H9 (cell line): ENCODE measurements around the gene CBX8. TPM values are rescaled to one million over a fixed set of nuclear protein-coding genes. Genes with fewer than 3 reads are reported as not detected.
A peak's percentile ranks its signal among the peaks of the same experiment; 100 is the strongest.

Experiments used
- DNase-seq: peaks from one replicate; pipeline ENCODE4 v3.0.0-alpha.2; 2017
- H2AFZ ChIP-seq: one replicate; pipeline ENCODE4 v1.6.1; 2013; ENCODE audit warnings: mild to moderate bottlenecking, low read length, control low read depth, moderate library complexity
- H2AK5ac ChIP-seq: 2 replicates; pipeline ENCODE4 v1.6.1; 2013; ENCODE audit warnings: low read length, control low read depth, mixed read lengths; ENCODE audit not compliant: insufficient read length
- H2BK120ac ChIP-seq: one replicate; pipeline ENCODE4 v1.6.1; 2013; ENCODE audit warnings: low read depth, mild to moderate bottlenecking, low read length, control low read depth, inconsistent platforms; ENCODE audit not compliant: poor library complexity, severe bottlenecking
- H2BK12ac ChIP-seq: 2 replicates; pipeline ENCODE4 v1.6.1; 2013; ENCODE audit warnings: low read length, control low read depth, mixed read lengths, low read depth; ENCODE audit not compliant: insufficient read length
- H2BK15ac ChIP-seq: 2 replicates; pipeline ENCODE4 v1.6.1; 2013; ENCODE audit warnings: low read depth, low read length, control low read depth
- H2BK20ac ChIP-seq: one replicate; pipeline ENCODE4 v1.6.1; 2013; ENCODE audit warnings: low read depth, mild to moderate bottlenecking, low read length, control low read depth, inconsistent platforms; ENCODE audit not compliant: poor library complexity, severe bottlenecking
- H2BK5ac ChIP-seq: 2 replicates; pipeline ENCODE4 v1.6.1; 2013; ENCODE audit warnings: low read length, control low read depth, mixed read lengths; ENCODE audit not compliant: insufficient read length
- H3K14ac ChIP-seq: 2 replicates; pipeline ENCODE4 v1.6.1; 2013; ENCODE audit warnings: low read length, control low read depth; ENCODE audit not compliant: insufficient read depth
- H3K18ac ChIP-seq: 2 replicates; pipeline ENCODE4 v1.6.1; 2013; ENCODE audit warnings: low read depth, mild to moderate bottlenecking, mixed read lengths, low read length, control low read depth; ENCODE audit not compliant: insufficient read length
- H3K23ac ChIP-seq: 2 replicates; pipeline ENCODE4 v1.6.1; 2013; ENCODE audit warnings: low read length, control low read depth, mixed read lengths, low read depth; ENCODE audit not compliant: insufficient read length
- H3K23me2 ChIP-seq: 2 replicates; pipeline ENCODE4 v1.6.1; 2013; ENCODE audit warnings: low read depth, mild to moderate bottlenecking, mixed read lengths, low read length, control low read depth; ENCODE audit not compliant: insufficient read length, poor library complexity, severe bottlenecking
- H3K27ac ChIP-seq: 2 replicates; pipeline ENCODE4 v1.5.1; 2013; ENCODE audit warnings: low read length, control low read depth, mixed read lengths, low read depth; ENCODE audit not compliant: insufficient read length
- H3K27me3 ChIP-seq: 2 replicates; pipeline ENCODE4 v1.6.1; 2013; ENCODE audit warnings: low read length, control low read depth, inconsistent platforms; ENCODE audit not compliant: insufficient read depth
- H3K4ac ChIP-seq: 2 replicates; pipeline ENCODE4 v1.6.1; 2013; ENCODE audit warnings: low read depth, mild to moderate bottlenecking, control low read depth, inconsistent platforms, low read length, moderate library complexity
- H3K4me1 ChIP-seq: 2 replicates; pipeline ENCODE4 v1.6.1; 2013; ENCODE audit warnings: low read length, control low read depth, inconsistent platforms; ENCODE audit not compliant: insufficient read depth
- H3K4me2 ChIP-seq: 2 replicates; pipeline ENCODE4 v1.6.1; 2013; ENCODE audit warnings: low read length, control low read depth, mixed read lengths; ENCODE audit not compliant: insufficient read length, insufficient read depth
- H3K56ac ChIP-seq: 2 replicates; pipeline ENCODE4 v1.6.1; 2013; ENCODE audit warnings: low read depth, mild to moderate bottlenecking, mixed read lengths, low read length, control low read depth; ENCODE audit not compliant: insufficient read length
- H3K79me1 ChIP-seq: 2 replicates; pipeline ENCODE4 v1.6.1; 2013; ENCODE audit warnings: low read depth, mild to moderate bottlenecking, moderate library complexity, low read length, control low read depth, inconsistent platforms; ENCODE audit not compliant: insufficient read depth, poor library complexity, severe bottlenecking
- H3K79me2 ChIP-seq: 2 replicates; pipeline ENCODE4 v1.6.1; 2013; ENCODE audit warnings: low read length, control low read depth, inconsistent platforms; ENCODE audit not compliant: insufficient read depth
- H3K9ac ChIP-seq: 2 replicates; pipeline ENCODE4 v1.6.1; 2013; ENCODE audit warnings: low read length, control low read depth, mixed read lengths; ENCODE audit not compliant: insufficient read length; ENCODE audit errors: extremely low read depth
- H3K9me3 ChIP-seq: one replicate; pipeline ENCODE4 v1.6.1; 2013; ENCODE audit warnings: low read depth, low read length, inconsistent platforms; ENCODE audit not compliant: control insufficient read depth
- H3T11ph ChIP-seq: one replicate; pipeline ENCODE4 v1.6.1; 2013; ENCODE audit warnings: mild to moderate bottlenecking, low read length, control low read depth, inconsistent platforms
- H4K20me1 ChIP-seq: one replicate; pipeline ENCODE4 v1.6.1; 2013; ENCODE audit not compliant: control insufficient read depth, insufficient read length, insufficient read depth
- H4K5ac ChIP-seq: 2 replicates; pipeline ENCODE4 v1.6.1; 2013; ENCODE audit warnings: low read depth, mild to moderate bottlenecking, mixed read lengths, low read length, control low read depth; ENCODE audit not compliant: insufficient read length
- H4K8ac ChIP-seq: replicated peaks from 2 replicates; pipeline ENCODE4 v1.6.1; 2013; ENCODE audit warnings: low read length, control low read depth, mixed read lengths, low read depth; ENCODE audit not compliant: insufficient read length
- H4K91ac ChIP-seq: 2 replicates; pipeline ENCODE4 v1.6.1; 2013; ENCODE audit warnings: low read depth, mild to moderate bottlenecking, moderate library complexity, mixed read lengths, low read length, control low read depth; ENCODE audit not compliant: insufficient read length
- H3K27ac Mint-ChIP-seq, 3 experiments: 2 replicates in 2 of 3; 3 replicates in 1 of 3; pipeline ENCODE4 v1.8.0; 2020 to 2021; ENCODE audit warnings: mixed read lengths in 3 of 3, mild to moderate bottlenecking in 1 of 3, moderate library complexity in 1 of 3
- H3K27me3 Mint-ChIP-seq: 2 replicates; pipeline ENCODE4 v1.8.0; 2021; ENCODE audit warnings: low read depth, mild to moderate bottlenecking, moderate library complexity, mixed read lengths
- H3K36me3 Mint-ChIP-seq, 3 experiments: 2 replicates in 2 of 3; 3 replicates in 1 of 3; pipeline ENCODE4 v1.8.0; 2020 to 2021; ENCODE audit warnings: low read depth in 3 of 3, mixed read lengths in 3 of 3; ENCODE audit not compliant: insufficient read depth in 1 of 3
- H3K4me1 Mint-ChIP-seq, 2 experiments: 2 replicates each; pipeline ENCODE4 v1.8.0; 2020; ENCODE audit warnings: mixed read lengths in 2 of 2
- H3K4me3 Mint-ChIP-seq, 2 experiments: 2 replicates in 1 of 2; 3 replicates in 1 of 2; pipeline ENCODE4 v1.8.0; 2020 to 2021; ENCODE audit warnings: mild to moderate bottlenecking in 2 of 2, mixed read lengths in 2 of 2, moderate library complexity in 1 of 2
- H3K9me3 Mint-ChIP-seq, 2 experiments: 2 replicates in 1 of 2; 3 replicates in 1 of 2; pipeline ENCODE4 v1.8.0; 2020; ENCODE audit warnings: mild to moderate bottlenecking in 2 of 2, mixed read lengths in 2 of 2, moderate library complexity in 1 of 2
- WGBS: extraction: QIAGEN DNeasy Blood & Tissue Kit; methylation state at CpG from one replicate; pipeline ENCODE4 v1.1.7; 2013; ENCODE audit warnings: missing lambda C conversion rate, low lambda C conversion rate, mixed read lengths; ENCODE audit not compliant: insufficient read length; ENCODE audit errors: extremely low coverage; 5-methylcytosine and 5-hydroxymethylcytosine counted together
- total RNA-seq: library from RNA; stranded (reverse); gene quantifications from 2 replicates; pipeline ENCODE4 v1.2.1, GENCODE V29; 2021
- TF ChIP-seq, protein P1 (sequence below): fragments of 200-600 bp; sonication (generic); conservative IDR thresholded peaks from 3 replicates; pipeline ENCODE4 v1.8.0; 2021; ENCODE audit warnings: antibody characterized with exemption, mild to moderate bottlenecking

The CBX8 gene
- total RNA-seq, 1 experiment from 2014 or later: 1.2 TPM

DNA sequence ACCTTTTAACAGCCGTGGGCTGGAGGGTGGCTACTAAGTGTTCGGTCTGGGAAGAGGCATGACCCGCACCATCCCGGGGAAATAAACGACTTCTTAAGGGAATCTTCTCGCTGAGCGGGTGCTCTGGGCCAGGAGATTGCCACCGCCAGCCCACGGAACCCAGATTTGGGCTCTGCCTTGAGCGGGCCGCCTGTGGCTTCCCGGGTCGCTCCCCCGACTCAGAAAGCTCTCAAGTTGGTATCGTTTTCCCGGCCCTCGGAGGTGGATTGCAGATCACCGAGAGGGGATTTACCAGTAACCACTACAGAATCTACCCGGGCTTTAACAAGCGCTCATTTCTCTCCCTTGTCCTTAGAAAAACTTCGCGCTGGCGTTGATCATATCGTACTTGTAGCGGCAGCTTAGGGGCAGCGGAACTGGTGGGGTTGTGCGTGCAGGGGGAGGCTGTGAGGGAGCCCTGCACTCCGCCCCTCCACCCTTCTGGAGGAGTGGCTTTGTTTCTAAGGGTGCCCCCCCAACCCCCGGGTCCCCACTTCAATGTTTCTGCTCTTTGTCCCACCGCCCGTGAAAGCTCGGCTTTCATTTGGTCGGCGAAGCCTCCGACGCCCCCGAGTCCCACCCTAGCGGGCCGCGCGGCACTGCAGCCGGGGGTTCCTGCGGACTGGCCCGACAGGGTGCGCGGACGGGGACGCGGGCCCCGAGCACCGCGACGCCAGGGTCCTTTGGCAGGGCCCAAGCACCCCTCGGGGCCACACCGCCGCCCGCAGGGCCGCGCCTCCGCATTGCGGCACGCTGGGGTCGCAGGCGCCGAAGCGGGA is 46.0 kb upstream of the CBX8 start:
- Histone ChIP-seq H3K18ac (no peak overlapping the region), H3K23me2 (peaks cover 25% of the 10 kb centered on the region), H2BK120ac (no peak overlapping the region), H2AFZ (no peak overlapping the region), H3K9me3 (no peaks in the 10 kb centered on the region), H2BK12ac (no peak overlapping the region), H4K20me1 (no peaks in the 10 kb centered on the region), H3K79me2 (no peaks in the 10 kb centered on the region), H3K56ac (no peak overlapping the region), H2BK5ac (no peak overlapping the region), H3K4me2 (peak overlapping the region; percentile 68), H2BK20ac (no peak overlapping the region), H3K9ac (no peak overlapping the region), H3K79me1 (no peaks in the 10 kb centered on the region), H3K4ac (no peak overlapping the region), H4K91ac (no peak overlapping the region), H2AK5ac (no peak overlapping the region), H3K14ac (no peak overlapping the region), H3K4me1 (no peaks in the 10 kb centered on the region), H3K27me3 (peaks cover 58% of the 10 kb centered on the region), H2BK15ac (no peak overlapping the region), H3T11ph (no peak overlapping the region), H4K5ac (no peak overlapping the region), H4K8ac (no peak overlapping the region), H3K27ac (no peak overlapping the region), H3K23ac (no peak overlapping the region)
- Mint-ChIP-seq H3K36me3 (no peaks in the 10 kb centered on the region; a peak in 1 of 7 replicates), H3K27ac (no peak overlapping the region), H3K27me3 (peaks cover 88% of the 10 kb centered on the region), H3K9me3 (peaks cover 2 to 5% of the 10 kb centered on the region in 2 experiments; a peak in 1 of 5 replicates), H3K4me3 (peak overlapping the region in 1 of 2 experiments; percentile 31; a peak in 1 of 5 replicates), H3K4me1 (peaks cover 20 to 24% of the 10 kb centered on the region in 2 experiments)
- no CpG with 5 or more reads among the region's 66 CpGs for WGBS
- TF ChIP-seq, protein P1, sequence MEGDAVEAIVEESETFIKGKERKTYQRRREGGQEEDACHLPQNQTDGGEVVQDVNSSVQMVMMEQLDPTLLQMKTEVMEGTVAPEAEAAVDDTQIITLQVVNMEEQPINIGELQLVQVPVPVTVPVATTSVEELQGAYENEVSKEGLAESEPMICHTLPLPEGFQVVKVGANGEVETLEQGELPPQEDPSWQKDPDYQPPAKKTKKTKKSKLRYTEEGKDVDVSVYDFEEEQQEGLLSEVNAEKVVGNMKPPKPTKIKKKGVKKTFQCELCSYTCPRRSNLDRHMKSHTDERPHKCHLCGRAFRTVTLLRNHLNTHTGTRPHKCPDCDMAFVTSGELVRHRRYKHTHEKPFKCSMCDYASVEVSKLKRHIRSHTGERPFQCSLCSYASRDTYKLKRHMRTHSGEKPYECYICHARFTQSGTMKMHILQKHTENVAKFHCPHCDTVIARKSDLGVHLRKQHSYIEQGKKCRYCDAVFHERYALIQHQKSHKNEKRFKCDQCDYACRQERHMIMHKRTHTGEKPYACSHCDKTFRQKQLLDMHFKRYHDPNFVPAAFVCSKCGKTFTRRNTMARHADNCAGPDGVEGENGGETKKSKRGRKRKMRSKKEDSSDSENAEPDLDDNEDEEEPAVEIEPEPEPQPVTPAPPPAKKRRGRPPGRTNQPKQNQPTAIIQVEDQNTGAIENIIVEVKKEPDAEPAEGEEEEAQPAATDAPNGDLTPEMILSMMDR: peak; percentile 26; the same call in 1 of the 3 replicates
- DNase-seq: no peak
